ENCODE results near the gene CA5A.

DNA sequence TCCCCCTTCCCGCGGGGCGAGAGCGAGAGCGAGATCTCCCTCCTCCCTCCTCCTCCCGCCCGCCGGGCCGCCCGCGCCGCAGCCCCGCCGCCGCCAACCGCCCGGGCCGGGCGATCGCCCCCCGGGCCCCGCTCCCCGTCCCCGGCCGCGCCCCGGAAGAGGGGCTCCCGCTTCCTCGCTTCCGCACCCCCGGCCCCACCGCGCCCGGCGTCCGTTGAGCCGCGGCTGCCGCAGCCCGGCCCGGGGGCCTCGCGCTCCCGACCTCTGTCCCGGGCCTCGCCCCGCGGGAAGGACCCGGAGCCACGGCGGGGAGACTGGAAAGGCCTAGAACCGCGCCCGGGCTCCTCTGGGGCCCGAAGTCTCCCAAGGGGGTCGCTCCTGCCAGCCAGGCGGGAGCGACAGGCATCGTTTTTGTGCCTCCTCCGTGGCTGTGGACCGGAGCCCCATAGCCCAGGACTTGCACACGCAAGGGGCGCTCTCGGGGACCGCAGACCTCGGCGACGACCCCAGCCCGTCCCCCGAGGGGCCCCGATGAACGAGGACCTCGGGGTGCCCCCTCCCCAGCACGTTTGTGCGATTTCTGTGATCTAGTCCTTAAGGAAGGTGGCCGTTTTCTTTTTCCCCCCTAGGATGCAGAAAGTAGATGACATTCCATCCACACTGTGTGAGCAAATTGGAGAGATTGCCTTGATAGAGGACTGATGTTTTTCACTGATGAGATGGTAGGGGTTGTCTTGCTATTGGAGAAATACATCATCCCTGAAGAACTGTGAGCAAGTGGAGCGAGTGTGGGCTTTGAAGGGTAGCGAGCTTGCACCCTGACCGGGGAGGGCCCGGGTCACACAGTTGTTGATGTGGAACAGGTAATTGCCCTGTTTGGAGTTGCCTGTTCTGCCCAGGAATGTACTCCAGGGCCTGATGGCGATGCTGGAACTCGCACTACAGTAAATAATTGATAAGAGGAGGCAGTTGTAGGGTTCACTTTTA lies 15.5 kb upstream of the CA5A start:
- TF ChIP-seq, protein P1, sequence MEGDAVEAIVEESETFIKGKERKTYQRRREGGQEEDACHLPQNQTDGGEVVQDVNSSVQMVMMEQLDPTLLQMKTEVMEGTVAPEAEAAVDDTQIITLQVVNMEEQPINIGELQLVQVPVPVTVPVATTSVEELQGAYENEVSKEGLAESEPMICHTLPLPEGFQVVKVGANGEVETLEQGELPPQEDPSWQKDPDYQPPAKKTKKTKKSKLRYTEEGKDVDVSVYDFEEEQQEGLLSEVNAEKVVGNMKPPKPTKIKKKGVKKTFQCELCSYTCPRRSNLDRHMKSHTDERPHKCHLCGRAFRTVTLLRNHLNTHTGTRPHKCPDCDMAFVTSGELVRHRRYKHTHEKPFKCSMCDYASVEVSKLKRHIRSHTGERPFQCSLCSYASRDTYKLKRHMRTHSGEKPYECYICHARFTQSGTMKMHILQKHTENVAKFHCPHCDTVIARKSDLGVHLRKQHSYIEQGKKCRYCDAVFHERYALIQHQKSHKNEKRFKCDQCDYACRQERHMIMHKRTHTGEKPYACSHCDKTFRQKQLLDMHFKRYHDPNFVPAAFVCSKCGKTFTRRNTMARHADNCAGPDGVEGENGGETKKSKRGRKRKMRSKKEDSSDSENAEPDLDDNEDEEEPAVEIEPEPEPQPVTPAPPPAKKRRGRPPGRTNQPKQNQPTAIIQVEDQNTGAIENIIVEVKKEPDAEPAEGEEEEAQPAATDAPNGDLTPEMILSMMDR (IDR thresholded peaks at IDR 0.05; ENCODE audit: insufficient read depth, low read length) = no peak
- TF ChIP-seq SPI1 (IDR thresholded peaks at IDR 0.05; ENCODE audit: borderline replicate concordance, low read depth) = no peak
- TF ChIP-seq GABPA (IDR thresholded peaks at IDR 0.05; ENCODE audit: low read depth) = no peak
- no peak for TF ChIP-seq POLR2AphosphoS5 (IDR thresholded peaks at IDR 0.05; ENCODE audit: low read depth)
- TF ChIP-seq, protein P2, sequence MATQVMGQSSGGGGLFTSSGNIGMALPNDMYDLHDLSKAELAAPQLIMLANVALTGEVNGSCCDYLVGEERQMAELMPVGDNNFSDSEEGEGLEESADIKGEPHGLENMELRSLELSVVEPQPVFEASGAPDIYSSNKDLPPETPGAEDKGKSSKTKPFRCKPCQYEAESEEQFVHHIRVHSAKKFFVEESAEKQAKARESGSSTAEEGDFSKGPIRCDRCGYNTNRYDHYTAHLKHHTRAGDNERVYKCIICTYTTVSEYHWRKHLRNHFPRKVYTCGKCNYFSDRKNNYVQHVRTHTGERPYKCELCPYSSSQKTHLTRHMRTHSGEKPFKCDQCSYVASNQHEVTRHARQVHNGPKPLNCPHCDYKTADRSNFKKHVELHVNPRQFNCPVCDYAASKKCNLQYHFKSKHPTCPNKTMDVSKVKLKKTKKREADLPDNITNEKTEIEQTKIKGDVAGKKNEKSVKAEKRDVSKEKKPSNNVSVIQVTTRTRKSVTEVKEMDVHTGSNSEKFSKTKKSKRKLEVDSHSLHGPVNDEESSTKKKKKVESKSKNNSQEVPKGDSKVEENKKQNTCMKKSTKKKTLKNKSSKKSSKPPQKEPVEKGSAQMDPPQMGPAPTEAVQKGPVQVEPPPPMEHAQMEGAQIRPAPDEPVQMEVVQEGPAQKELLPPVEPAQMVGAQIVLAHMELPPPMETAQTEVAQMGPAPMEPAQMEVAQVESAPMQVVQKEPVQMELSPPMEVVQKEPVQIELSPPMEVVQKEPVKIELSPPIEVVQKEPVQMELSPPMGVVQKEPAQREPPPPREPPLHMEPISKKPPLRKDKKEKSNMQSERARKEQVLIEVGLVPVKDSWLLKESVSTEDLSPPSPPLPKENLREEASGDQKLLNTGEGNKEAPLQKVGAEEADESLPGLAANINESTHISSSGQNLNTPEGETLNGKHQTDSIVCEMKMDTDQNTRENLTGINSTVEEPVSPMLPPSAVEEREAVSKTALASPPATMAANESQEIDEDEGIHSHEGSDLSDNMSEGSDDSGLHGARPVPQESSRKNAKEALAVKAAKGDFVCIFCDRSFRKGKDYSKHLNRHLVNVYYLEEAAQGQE (IDR thresholded peaks at IDR 0.05; ENCODE audit: insufficient replicate concordance, low read depth) = no peak

Data from HL-60 (cell line).